ENCODE data around the gene LIMA1.
A peak's percentile ranks its signal among the peaks of the same experiment; 100 is the strongest.

Gene LIMA1

GRCh38 chr12:50145439-50145838, 137.9 kb downstream of the LIMA1 start:
- no peak overlapping the region for H3K4me3 ChIP-seq (ENCODE audit: control insufficient read depth in 1 of 7, extremely low read depth in 1 of 7, insufficient read depth in 4 of 7, low read depth in 2 of 7, low read length in 6 of 7)
- peaks cover 6 to 25% (median 23%) of the 10 kb centered on the region in 4 experiments for H3K36me3 ChIP-seq (ENCODE audit: control insufficient read depth in 4 of 4, insufficient read depth in 4 of 4, low read length in 3 of 4)
- H3K27ac ChIP-seq (ENCODE audit: insufficient read depth in 1 of 2, low read depth in 1 of 2, low read length in 2 of 2, poor library complexity in 1 of 2, severe bottlenecking in 2 of 2): no peak overlapping the region
- no peak for DNase-seq
- no CpG with 5 or more reads among the region's 2 CpGs for WGBS (ENCODE audit: insufficient coverage)
- H3K4me1 ChIP-seq (ENCODE audit: control extremely low read depth in 1 of 4, control insufficient read depth in 4 of 4, insufficient read depth in 4 of 4, low read length in 3 of 4): no peaks in the 10 kb centered on the region
- POLR2A ChIA-PET: interaction anchor here (1.1 kb wide), 1 partner anchor 34 kb away, joined by 3 read pairs; the partner anchor contains the start of gene COX14
- CTCF ChIA-PET: interaction anchor here (0.9 to 2.3 kb wide), 5 partner anchors 9 to 28 kb away, joined by 3 to 13 read pairs (median 4); no protein-coding TSS in a partner anchor
- no peaks in the 10 kb centered on the region for H3K9me3 ChIP-seq (ENCODE audit: control extremely low read depth in 1 of 5, control insufficient read depth in 4 of 5, insufficient read depth in 2 of 5, low read depth in 1 of 5, low read length in 4 of 5)
- H3K27me3 ChIP-seq (replicated peaks in 2 of 5; ENCODE audit: control insufficient read depth in 4 of 5, insufficient read depth in 5 of 5, low read length in 4 of 5): no peaks in the 10 kb centered on the region

- 100% methylated on average over 5 of the region's 8 CpGs for WGBS (ENCODE audit: insufficient coverage)
- no peaks in the 10 kb centered on the region for H3K27me3 ChIP-seq (replicated peaks in 2 of 5; ENCODE audit: control insufficient read depth in 4 of 5, insufficient read depth in 5 of 5, low read length in 4 of 5)
These were observed 140.3 kb downstream of the LIMA1 start for GRCh38 chr12:50142993-50143392.

GRCh38 chr12:50132505-50133135, 150.7 kb downstream of the LIMA1 start:
- no peaks in the 10 kb centered on the region for H3K9me3 ChIP-seq (ENCODE audit: control extremely low read depth in 1 of 5, control insufficient read depth in 4 of 5, insufficient read depth in 2 of 5, low read depth in 1 of 5, low read length in 4 of 5)
- no peak overlapping the region for H3K27ac ChIP-seq (ENCODE audit: insufficient read depth in 1 of 2, low read depth in 1 of 2, low read length in 2 of 2, poor library complexity in 1 of 2, severe bottlenecking in 2 of 2)
- H3K4me3 ChIP-seq (ENCODE audit: control insufficient read depth in 1 of 7, extremely low read depth in 1 of 7, insufficient read depth in 4 of 7, low read depth in 2 of 7, low read length in 6 of 7): no peak overlapping the region
- ChIA-PET POLR2A (no interaction called here), CTCF (interaction anchor here (0.6 to 13.1 kb wide), 18 partner anchors 8 to 491 kb away, joined by 3 to 128 read pairs (median 6); partner anchors contain the start of gene COX14)
- H3K4me1 ChIP-seq (ENCODE audit: control extremely low read depth in 1 of 4, control insufficient read depth in 4 of 4, insufficient read depth in 4 of 4, low read length in 3 of 4): no peaks in the 10 kb centered on the region
- WGBS (ENCODE audit: insufficient coverage): 100% methylated on average over 2 of the region's 2 CpGs
- H3K36me3 ChIP-seq (ENCODE audit: control insufficient read depth in 4 of 4, insufficient read depth in 4 of 4, low read length in 3 of 4): peaks cover 30 to 78% (median 54%) of the 10 kb centered on the region in 4 experiments
- H3K27me3 ChIP-seq (replicated peaks in 2 of 5; ENCODE audit: control insufficient read depth in 4 of 5, insufficient read depth in 5 of 5, low read length in 4 of 5): no peaks in the 10 kb centered on the region
- DNase-seq: peak; percentile 46 to 74 (median 51)

More at GRCh38 chr12:50142993-50143392, 140.3 kb downstream of the LIMA1 start:
- ChIA-PET CTCF (interaction anchor here (1.0 to 1.3 kb wide), 4 partner anchors 11 to 33 kb away, joined by 3 to 6 read pairs (median 4); no protein-coding TSS in a partner anchor), POLR2A (no interaction called here)
- no peak for DNase-seq
- no peak overlapping the region for H3K4me3 ChIP-seq (ENCODE audit: control insufficient read depth in 1 of 7, extremely low read depth in 1 of 7, insufficient read depth in 4 of 7, low read depth in 2 of 7, low read length in 6 of 7)
- H3K27ac ChIP-seq (ENCODE audit: insufficient read depth in 1 of 2, low read depth in 1 of 2, low read length in 2 of 2, poor library complexity in 1 of 2, severe bottlenecking in 2 of 2): no peak overlapping the region
- no peaks in the 10 kb centered on the region for H3K4me1 ChIP-seq (ENCODE audit: control extremely low read depth in 1 of 4, control insufficient read depth in 4 of 4, insufficient read depth in 4 of 4, low read length in 3 of 4)
- peaks cover 13 to 37% (median 27%) of the 10 kb centered on the region in 4 experiments for H3K36me3 ChIP-seq (ENCODE audit: control insufficient read depth in 4 of 4, insufficient read depth in 4 of 4, low read length in 3 of 4)
- H3K9me3 ChIP-seq (ENCODE audit: control extremely low read depth in 1 of 5, control insufficient read depth in 4 of 5, insufficient read depth in 2 of 5, low read depth in 1 of 5, low read length in 4 of 5): no peaks in the 10 kb centered on the region

GRCh38 chr12:50129290-50129689, 154.0 kb downstream of the LIMA1 start:
- peaks cover 23 to 63% (median 44%) of the 10 kb centered on the region in 4 experiments for H3K36me3 ChIP-seq (ENCODE audit: control insufficient read depth in 4 of 4, insufficient read depth in 4 of 4, low read length in 3 of 4)
- H3K27me3 ChIP-seq (replicated peaks in 2 of 5; ENCODE audit: control insufficient read depth in 4 of 5, insufficient read depth in 5 of 5, low read length in 4 of 5): no peaks in the 10 kb centered on the region
- no peak overlapping the region for H3K4me3 ChIP-seq (ENCODE audit: control insufficient read depth in 1 of 7, extremely low read depth in 1 of 7, insufficient read depth in 4 of 7, low read depth in 2 of 7, low read length in 6 of 7)
- H3K9me3 ChIP-seq (ENCODE audit: control extremely low read depth in 1 of 5, control insufficient read depth in 4 of 5, insufficient read depth in 2 of 5, low read depth in 1 of 5, low read length in 4 of 5): no peaks in the 10 kb centered on the region
- WGBS (ENCODE audit: insufficient coverage): 95% methylated on average over 4 of the region's 4 CpGs
- DNase-seq: no peak
- peaks cover 0 to 10% (median 7%) of the 10 kb centered on the region in 4 experiments for H3K4me1 ChIP-seq (ENCODE audit: control extremely low read depth in 1 of 4, control insufficient read depth in 4 of 4, insufficient read depth in 4 of 4, low read length in 3 of 4)
- no peak overlapping the region for H3K27ac ChIP-seq (ENCODE audit: insufficient read depth in 1 of 2, low read depth in 1 of 2, low read length in 2 of 2, poor library complexity in 1 of 2, severe bottlenecking in 2 of 2)
- ChIA-PET CTCF (interaction anchor here (1.0 to 13.1 kb wide), 9 partner anchors 9 to 282 kb away, joined by 3 to 128 read pairs (median 3); partner anchors contain the start of genes CERS5 and COX14), POLR2A (no interaction called here)

GRCh38 chr12:50127546-50127945, 155.8 kb downstream of the LIMA1 start:
- ChIA-PET CTCF (interaction anchor here (0.8 to 13.1 kb wide), 5 partner anchors 10 to 77 kb away, joined by 3 to 128 read pairs (median 4); partner anchors contain the start of gene COX14), POLR2A (interaction anchor here (0.6 kb wide), 1 partner anchor 380 kb away, joined by 3 read pairs; no protein-coding TSS in a partner anchor)
- H3K9me3 ChIP-seq (ENCODE audit: control extremely low read depth in 1 of 5, control insufficient read depth in 4 of 5, insufficient read depth in 2 of 5, low read depth in 1 of 5, low read length in 4 of 5): no peaks in the 10 kb centered on the region
- no peaks in the 10 kb centered on the region for H3K27me3 ChIP-seq (replicated peaks in 2 of 5; ENCODE audit: control insufficient read depth in 4 of 5, insufficient read depth in 5 of 5, low read length in 4 of 5)
- peaks cover 20 to 57% (median 41%) of the 10 kb centered on the region in 4 experiments for H3K36me3 ChIP-seq (ENCODE audit: control insufficient read depth in 4 of 4, insufficient read depth in 4 of 4, low read length in 3 of 4)
- no peak overlapping the region for H3K27ac ChIP-seq (ENCODE audit: insufficient read depth in 1 of 2, low read depth in 1 of 2, low read length in 2 of 2, poor library complexity in 1 of 2, severe bottlenecking in 2 of 2)
- no peak for DNase-seq
- peaks cover 0 to 10% (median 7%) of the 10 kb centered on the region in 4 experiments for H3K4me1 ChIP-seq (ENCODE audit: control extremely low read depth in 1 of 4, control insufficient read depth in 4 of 4, insufficient read depth in 4 of 4, low read length in 3 of 4)
- H3K4me3 ChIP-seq (ENCODE audit: control insufficient read depth in 1 of 7, extremely low read depth in 1 of 7, insufficient read depth in 4 of 7, low read depth in 2 of 7, low read length in 6 of 7): no peak overlapping the region
- WGBS (ENCODE audit: insufficient coverage): 100% methylated on average over 1 of the region's 2 CpGs
